Trophoblast cell (in vitro differentiated cells and primary cell): Measurements from ENCODE around the gene EYS.

Experiments
- DNase-seq, 2 donors: peaks; one replicate each; pipeline ENCODE4 v3.0.0-alpha.2; 2016
- H2AFZ ChIP-seq: 2 replicates; pipeline ENCODE4 v1.6.1; 2013; ENCODE audit warnings: low read length, moderate library complexity, mild to moderate bottlenecking; ENCODE audit not compliant: insufficient read depth, poor library complexity
- H2AK5ac ChIP-seq: 2 replicates; pipeline ENCODE4 v1.6.1; 2013; ENCODE audit warnings: mild to moderate bottlenecking, low read length
- H2BK120ac ChIP-seq: 2 replicates; pipeline ENCODE4 v1.6.1; 2013; ENCODE audit warnings: low read length, mild to moderate bottlenecking, moderate library complexity; ENCODE audit not compliant: insufficient read depth, poor library complexity
- H2BK12ac ChIP-seq: 2 replicates; pipeline ENCODE4 v1.6.1; 2013; ENCODE audit warnings: mild to moderate bottlenecking, low read length, moderate library complexity
- H2BK5ac ChIP-seq: 2 replicates; pipeline ENCODE4 v1.6.1; 2013; ENCODE audit warnings: low read length, low read depth, moderate library complexity, mild to moderate bottlenecking; ENCODE audit not compliant: poor library complexity
- H3K14ac ChIP-seq: 2 replicates; pipeline ENCODE4 v1.6.1; 2013; ENCODE audit warnings: mild to moderate bottlenecking, low read length
- H3K18ac ChIP-seq: 2 replicates; pipeline ENCODE4 v1.6.1; 2013; ENCODE audit warnings: mild to moderate bottlenecking, low read length
- H3K23ac ChIP-seq: 2 replicates; pipeline ENCODE4 v1.6.1; 2013; ENCODE audit warnings: low read length
- H3K27ac ChIP-seq: 2 replicates; pipeline ENCODE4 v1.5.1; 2013; ENCODE audit warnings: low read depth, mild to moderate bottlenecking, inconsistent platforms, low read length, moderate library complexity
- H3K27me3 ChIP-seq: 2 replicates; pipeline ENCODE4 v1.6.1; 2013; ENCODE audit warnings: inconsistent platforms, mild to moderate bottlenecking, low read length, moderate library complexity; ENCODE audit not compliant: insufficient read depth
- H3K36me3 ChIP-seq, 2 experiments: 1 replicate in 1 of 2; 2 replicates in 1 of 2; pipeline ENCODE4 v1.6.1; 2013; ENCODE audit warnings: low read length in 2 of 2, mild to moderate bottlenecking in 2 of 2, moderate library complexity in 1 of 2; ENCODE audit not compliant: insufficient read depth in 2 of 2, control insufficient read depth in 1 of 2
- H3K4ac ChIP-seq: 2 replicates; pipeline ENCODE4 v1.6.1; 2013; ENCODE audit warnings: low read depth, mild to moderate bottlenecking, low read length, moderate library complexity
- H3K4me1 ChIP-seq, 2 experiments: 1 replicate in 1 of 2; 2 replicates in 1 of 2; pipeline ENCODE4 v1.6.1; 2013; ENCODE audit warnings: low read length in 2 of 2, mild to moderate bottlenecking in 2 of 2, moderate library complexity in 1 of 2; ENCODE audit not compliant: insufficient read depth in 2 of 2, control insufficient read depth in 1 of 2
- H3K4me2 ChIP-seq: 2 replicates; pipeline ENCODE4 v1.6.1; 2013; ENCODE audit warnings: inconsistent platforms, mild to moderate bottlenecking, low read length, moderate library complexity
- H3K4me3 ChIP-seq: 2 replicates; pipeline ENCODE4 v1.5.1; 2013; ENCODE audit warnings: mild to moderate bottlenecking, low read depth, low read length, inconsistent platforms
- H3K79me1 ChIP-seq: one replicate; pipeline ENCODE4 v1.6.1; 2013; ENCODE audit warnings: low read length
- H3K79me2 ChIP-seq: 2 replicates; pipeline ENCODE4 v1.6.1; 2013; ENCODE audit warnings: low read length, mild to moderate bottlenecking; ENCODE audit not compliant: control insufficient read depth, insufficient read depth, poor library complexity
- H3K9ac ChIP-seq: 2 replicates; pipeline ENCODE4 v1.6.1; 2013; ENCODE audit warnings: mild to moderate bottlenecking, low read length
- H3K9me3 ChIP-seq: 2 replicates; pipeline ENCODE4 v1.6.1; 2013; ENCODE audit warnings: low read depth, mild to moderate bottlenecking, control low read depth, inconsistent platforms, low read length; ENCODE audit not compliant: insufficient read depth
- H4K12ac ChIP-seq: 2 replicates; pipeline ENCODE4 v1.6.1; 2013; ENCODE audit warnings: low read depth, mild to moderate bottlenecking, low read length, moderate library complexity
- H4K8ac ChIP-seq: 2 replicates; pipeline ENCODE4 v1.6.1; 2013; ENCODE audit warnings: low read depth, mild to moderate bottlenecking, low read length, moderate library complexity
- H4K91ac ChIP-seq: one replicate; pipeline ENCODE4 v1.6.1; 2013; ENCODE audit warnings: low read depth, mild to moderate bottlenecking, low read length, moderate library complexity
- WGBS: extraction: QIAGEN DNeasy Blood & Tissue Kit; methylation state at CpG from one replicate; pipeline ENCODE4 v1.1.7; 2013; ENCODE audit warnings: missing lambda C conversion rate; ENCODE audit not compliant: insufficient read length, insufficient coverage; ENCODE audit errors: extremely low coverage; 5-methylcytosine and 5-hydroxymethylcytosine counted together

EYS gene

GRCh38 chr6:63864061-63864460 is 1843.0 kb downstream of the EYS start:
- H2BK5ac ChIP-seq = no peak overlapping the region
- no CpG with 5 or more reads among the region's 1 CpG for WGBS
- H3K18ac ChIP-seq = no peak overlapping the region
- no peak overlapping the region for H2AFZ ChIP-seq
- no peak overlapping the region for H3K4me3 ChIP-seq
- no peak overlapping the region for H3K14ac ChIP-seq
- no peak overlapping the region for H4K8ac ChIP-seq
- H3K27ac ChIP-seq = no peak overlapping the region
- no peak for DNase-seq
- H3K23ac ChIP-seq = no peak overlapping the region
- H2AK5ac ChIP-seq = no peak overlapping the region
- no peak overlapping the region for H2BK12ac ChIP-seq
- no peak overlapping the region for H2BK120ac ChIP-seq
- no peaks in the 10 kb centered on the region for H3K27me3 ChIP-seq
- no peak overlapping the region for H3K4me2 ChIP-seq
- no peaks in the 10 kb centered on the region for H3K4me1 ChIP-seq
- H4K91ac ChIP-seq = no peak overlapping the region
- H4K12ac ChIP-seq = no peak overlapping the region
- H3K4ac ChIP-seq = no peak overlapping the region
- no peak overlapping the region for H3K9ac ChIP-seq
- H3K36me3 ChIP-seq = no peaks in the 10 kb centered on the region
- no peaks in the 10 kb centered on the region for H3K9me3 ChIP-seq
- H3K79me2 ChIP-seq = no peaks in the 10 kb centered on the region
- H3K79me1 ChIP-seq = no peaks in the 10 kb centered on the region

GRCh38 chr6:63862486-63863198 is 1844.4 kb downstream of the EYS start:
- H3K27me3 ChIP-seq = no peaks in the 10 kb centered on the region
- H4K91ac ChIP-seq = no peak overlapping the region
- no peak overlapping the region for H3K27ac ChIP-seq
- no peak overlapping the region for H2BK120ac ChIP-seq
- H4K12ac ChIP-seq = no peak overlapping the region
- H2AFZ ChIP-seq = no peak overlapping the region
- H2BK12ac ChIP-seq = no peak overlapping the region
- H3K9ac ChIP-seq = no peak overlapping the region
- no peaks in the 10 kb centered on the region for H3K36me3 ChIP-seq
- H3K4me2 ChIP-seq = no peak overlapping the region
- no peak overlapping the region for H3K18ac ChIP-seq
- no peak overlapping the region for H2AK5ac ChIP-seq
- no peak overlapping the region for H3K14ac ChIP-seq
- no peaks in the 10 kb centered on the region for H3K9me3 ChIP-seq
- DNase-seq = no peak
- no peak overlapping the region for H4K8ac ChIP-seq
- H3K4ac ChIP-seq = no peak overlapping the region
- H3K79me2 ChIP-seq = no peaks in the 10 kb centered on the region
- H3K4me1 ChIP-seq = no peaks in the 10 kb centered on the region
- no peak overlapping the region for H3K4me3 ChIP-seq
- H3K23ac ChIP-seq = no peak overlapping the region
- no peaks in the 10 kb centered on the region for H3K79me1 ChIP-seq
- no peak overlapping the region for H2BK5ac ChIP-seq
- 100% methylated on average over 1 of the region's 3 CpGs for WGBS

GRCh38 chr6:63859528-63859927 is 1847.5 kb downstream of the EYS start:
- Histone ChIP-seq H4K91ac (no peak overlapping the region), H3K4me2 (no peak overlapping the region), H3K9me3 (no peaks in the 10 kb centered on the region), H3K4me3 (no peak overlapping the region), H3K4me1 (no peaks in the 10 kb centered on the region), H2AK5ac (no peak overlapping the region), H3K9ac (no peak overlapping the region), H2AFZ (no peak overlapping the region), H4K8ac (no peak overlapping the region), H3K18ac (no peak overlapping the region), H2BK12ac (no peak overlapping the region), H4K12ac (no peak overlapping the region), H3K36me3 (no peaks in the 10 kb centered on the region), H3K23ac (no peak overlapping the region), H3K27ac (no peak overlapping the region), H3K79me2 (no peaks in the 10 kb centered on the region), H3K27me3 (no peaks in the 10 kb centered on the region), H3K14ac (no peak overlapping the region), H2BK120ac (no peak overlapping the region), H2BK5ac (no peak overlapping the region), H3K4ac (no peak overlapping the region), H3K79me1 (no peaks in the 10 kb centered on the region)
- WGBS = no CpG with 5 or more reads among the region's 4 CpGs
- no peak for DNase-seq

GRCh38 chr6:63858691-63859090 is 1848.3 kb downstream of the EYS start:
- no peaks in the 10 kb centered on the region for H3K4me1 ChIP-seq
- no peak overlapping the region for H3K27ac ChIP-seq
- no peak overlapping the region for H3K9ac ChIP-seq
- H3K27me3 ChIP-seq = no peaks in the 10 kb centered on the region
- H3K14ac ChIP-seq = no peak overlapping the region
- no peak overlapping the region for H4K8ac ChIP-seq
- H3K4me3 ChIP-seq = no peak overlapping the region
- H2BK12ac ChIP-seq = no peak overlapping the region
- no peak overlapping the region for H3K4me2 ChIP-seq
- WGBS = no CpG with 5 or more reads among the region's 2 CpGs
- no peak overlapping the region for H3K23ac ChIP-seq
- H2BK5ac ChIP-seq = no peak overlapping the region
- H3K36me3 ChIP-seq = no peaks in the 10 kb centered on the region
- H4K12ac ChIP-seq = no peak overlapping the region
- no peak overlapping the region for H2AFZ ChIP-seq
- no peaks in the 10 kb centered on the region for H3K79me2 ChIP-seq
- H3K18ac ChIP-seq = no peak overlapping the region
- H4K91ac ChIP-seq = no peak overlapping the region
- no peak overlapping the region for H2BK120ac ChIP-seq
- no peaks in the 10 kb centered on the region for H3K79me1 ChIP-seq
- no peak for DNase-seq
- H3K9me3 ChIP-seq = no peaks in the 10 kb centered on the region
- no peak overlapping the region for H3K4ac ChIP-seq
- H2AK5ac ChIP-seq = no peak overlapping the region
